ENCODE results near the gene ITPR3.

GRCh38 chr6:33683051-33683571 lies 62.0 kb downstream of the ITPR3 start:
- TF ChIP-seq, protein P1, sequence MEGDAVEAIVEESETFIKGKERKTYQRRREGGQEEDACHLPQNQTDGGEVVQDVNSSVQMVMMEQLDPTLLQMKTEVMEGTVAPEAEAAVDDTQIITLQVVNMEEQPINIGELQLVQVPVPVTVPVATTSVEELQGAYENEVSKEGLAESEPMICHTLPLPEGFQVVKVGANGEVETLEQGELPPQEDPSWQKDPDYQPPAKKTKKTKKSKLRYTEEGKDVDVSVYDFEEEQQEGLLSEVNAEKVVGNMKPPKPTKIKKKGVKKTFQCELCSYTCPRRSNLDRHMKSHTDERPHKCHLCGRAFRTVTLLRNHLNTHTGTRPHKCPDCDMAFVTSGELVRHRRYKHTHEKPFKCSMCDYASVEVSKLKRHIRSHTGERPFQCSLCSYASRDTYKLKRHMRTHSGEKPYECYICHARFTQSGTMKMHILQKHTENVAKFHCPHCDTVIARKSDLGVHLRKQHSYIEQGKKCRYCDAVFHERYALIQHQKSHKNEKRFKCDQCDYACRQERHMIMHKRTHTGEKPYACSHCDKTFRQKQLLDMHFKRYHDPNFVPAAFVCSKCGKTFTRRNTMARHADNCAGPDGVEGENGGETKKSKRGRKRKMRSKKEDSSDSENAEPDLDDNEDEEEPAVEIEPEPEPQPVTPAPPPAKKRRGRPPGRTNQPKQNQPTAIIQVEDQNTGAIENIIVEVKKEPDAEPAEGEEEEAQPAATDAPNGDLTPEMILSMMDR (IDR thresholded peaks at IDR 0.05 in 8 of 11, conservative IDR thresholded peaks at IDR 0.05 in 3 of 11), result no peak
- no peak for TF ChIP-seq POLR2A (IDR thresholded peaks at IDR 0.05)

All from spleen (tissue), 7 donors.